ENCODE results near the gene ARL8A.
A peak's percentile ranks its signal among the peaks of the same experiment; 100 is the strongest.
"Not testable (repeated sequence)": the region's sequence is repeated elsewhere in the genome, so short reads cannot be mapped to it uniquely, and the experiment has no call there.

The ARL8A gene

DNA sequence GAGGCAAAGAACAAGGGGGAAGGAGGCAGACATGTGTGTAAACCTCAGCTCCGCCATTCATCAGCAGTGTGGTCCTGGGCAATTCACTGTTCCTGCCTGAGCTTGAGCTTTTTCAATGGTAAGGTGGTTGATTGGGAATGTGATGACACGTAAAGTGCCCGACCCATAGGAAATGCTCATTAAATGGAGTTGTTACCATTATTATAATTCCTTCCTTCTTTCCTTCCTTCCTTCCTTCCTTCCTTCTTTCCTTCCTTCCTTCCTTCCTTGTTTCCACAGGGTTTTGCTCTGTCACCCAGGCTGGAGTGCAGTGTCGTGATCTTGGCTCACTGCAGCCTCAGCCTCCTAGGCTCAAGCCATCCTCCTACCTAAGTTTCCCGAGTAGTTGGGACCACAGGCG, 17.5 kb downstream of the ARL8A start:
- Mint-ChIP-seq H3K27me3 (peaks cover 12% of the 10 kb centered on the region), H3K4me3 (no peak overlapping the region), H3K36me3 (ENCODE audit: low read depth) (no peaks in the 10 kb centered on the region), H3K27ac (no peak overlapping the region), H3K4me1 (ENCODE audit: low read depth) (no peaks in the 10 kb centered on the region), H3K9me3 (no peaks in the 10 kb centered on the region)

- Mint-ChIP-seq H3K9me3 (no peaks in the 10 kb centered on the region), H3K27me3 (peaks cover 17% of the 10 kb centered on the region), H3K4me3 (no peak overlapping the region), H3K27ac (no peak overlapping the region), H3K36me3 (ENCODE audit: low read depth) (no peaks in the 10 kb centered on the region), H3K4me1 (ENCODE audit: low read depth) (no peaks in the 10 kb centered on the region)
These were observed 18.1 kb downstream of the ARL8A start for GRCh38 chr1:202126426-202126825.

DNA sequence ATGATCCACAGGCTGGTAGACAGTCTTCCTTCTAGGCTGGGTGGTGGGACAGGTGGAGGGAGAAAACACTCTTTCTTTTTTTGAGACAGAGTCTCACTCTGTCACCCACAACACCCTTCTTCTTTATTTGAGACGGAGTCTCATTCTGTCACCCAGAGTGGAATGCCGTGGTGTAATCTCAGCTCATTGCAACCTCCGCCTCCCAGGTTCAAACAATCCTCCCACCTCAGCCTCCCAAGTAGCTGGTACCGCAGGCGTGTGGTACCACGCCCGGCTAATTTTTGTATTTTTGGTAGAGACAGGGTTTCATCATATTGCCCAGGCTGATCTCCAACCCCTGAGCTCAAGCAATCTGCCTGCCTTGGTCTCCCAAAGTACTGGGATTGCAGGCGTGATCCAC, 18.9 kb downstream of the ARL8A start:
- peaks cover 20% of the 10 kb centered on the region for H3K27me3 Mint-ChIP-seq
- H3K9me3 Mint-ChIP-seq = no peaks in the 10 kb centered on the region
- no peak overlapping the region for H3K4me3 Mint-ChIP-seq
- no peaks in the 10 kb centered on the region for H3K4me1 Mint-ChIP-seq (ENCODE audit: low read depth)
- no peak overlapping the region for H3K27ac Mint-ChIP-seq
- no peaks in the 10 kb centered on the region for H3K36me3 Mint-ChIP-seq (ENCODE audit: low read depth)

GRCh38 chr1:202124142-202124541, 20.4 kb downstream of the ARL8A start:
- Mint-ChIP-seq H3K36me3 (ENCODE audit: low read depth) (no peaks in the 10 kb centered on the region), H3K27ac (no peak overlapping the region), H3K27me3 (peaks cover 20% of the 10 kb centered on the region), H3K4me1 (ENCODE audit: low read depth) (no peaks in the 10 kb centered on the region), H3K4me3 (no peak overlapping the region), H3K9me3 (no peaks in the 10 kb centered on the region)

- Mint-ChIP-seq H3K4me3 (no peak overlapping the region), H3K9me3 (no peaks in the 10 kb centered on the region), H3K27ac (no peak overlapping the region), H3K27me3 (peaks cover 20% of the 10 kb centered on the region), H3K36me3 (ENCODE audit: low read depth) (no peaks in the 10 kb centered on the region), H3K4me1 (ENCODE audit: low read depth) (no peaks in the 10 kb centered on the region)
These were observed 21.2 kb downstream of the ARL8A start for GRCh38 chr1:202123336-202123813.

GRCh38 chr1:202122639-202123335, 21.8 kb downstream of the ARL8A start, which contains the start of gene GPR37L1:
Gene GPR37L1, plus strand, starts transcription at chr1:202122917. Its CDS starts 47 bp downstream, at chr1:202122964.
- Mint-ChIP-seq H3K27me3 (peaks cover 20% of the 10 kb centered on the region), H3K36me3 (ENCODE audit: low read depth) (no peaks in the 10 kb centered on the region), H3K27ac (no peak within 1 kb of the TSS), H3K9me3 (no peaks in the 10 kb centered on the region), H3K4me1 (ENCODE audit: low read depth) (no peaks in the 10 kb centered on the region), H3K4me3 (no peak within 1 kb of the TSS)

DNA sequence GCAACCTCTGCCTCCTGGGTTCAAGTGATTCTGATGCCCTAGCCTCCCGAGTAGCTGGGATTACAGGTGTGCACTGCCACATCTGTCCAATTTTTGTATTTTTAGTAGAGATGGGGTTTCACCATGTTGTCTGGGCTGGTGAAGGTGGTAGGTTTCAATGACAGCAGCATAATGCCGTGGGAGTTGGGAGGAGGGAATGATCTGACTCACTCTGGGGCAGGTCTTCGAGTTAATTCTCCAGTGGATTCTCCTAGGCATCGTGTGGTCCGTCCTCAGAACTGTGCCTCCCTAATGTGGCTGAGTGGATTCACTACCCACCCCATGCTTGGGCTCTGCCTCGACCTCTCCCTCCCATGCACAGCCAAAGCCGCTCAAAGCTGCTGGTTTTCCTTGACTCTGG, 23.5 kb downstream of the ARL8A start:
- H3K4me3 Mint-ChIP-seq = no peak overlapping the region
- no peaks in the 10 kb centered on the region for H3K9me3 Mint-ChIP-seq
- H3K36me3 Mint-ChIP-seq (ENCODE audit: low read depth) = no peaks in the 10 kb centered on the region
- H3K27me3 Mint-ChIP-seq = peaks cover 14% of the 10 kb centered on the region
- no peak overlapping the region for H3K27ac Mint-ChIP-seq
- no peaks in the 10 kb centered on the region for H3K4me1 Mint-ChIP-seq (ENCODE audit: low read depth)

DNA sequence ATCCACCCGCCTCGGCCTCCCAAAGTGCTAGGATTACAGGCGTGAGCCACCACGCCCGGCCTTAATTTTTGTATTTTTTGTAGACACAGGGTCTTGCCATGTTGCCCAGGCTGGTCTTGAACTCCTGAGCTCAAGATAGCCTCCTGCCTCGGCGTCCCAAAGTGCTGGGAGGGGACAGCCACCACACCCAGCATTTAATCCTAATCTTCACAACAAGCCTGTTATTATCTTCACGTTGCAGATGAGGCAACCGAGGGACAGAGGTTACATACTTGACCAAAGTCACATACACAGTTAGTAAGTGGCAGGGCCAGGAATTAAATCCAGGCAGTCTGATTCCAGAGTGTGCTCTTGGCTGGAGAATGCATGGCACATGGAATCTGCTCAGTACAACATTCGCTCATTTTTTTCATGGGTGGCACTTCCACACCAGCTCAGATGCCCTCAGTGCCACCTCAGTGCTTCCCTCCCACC, 26.6 kb downstream of the ARL8A start:
- Mint-ChIP-seq H3K4me3 (no peak overlapping the region), H3K27ac (no peak overlapping the region), H3K9me3 (no peaks in the 10 kb centered on the region), H3K36me3 (ENCODE audit: low read depth) (no peaks in the 10 kb centered on the region), H3K4me1 (ENCODE audit: low read depth) (no peaks in the 10 kb centered on the region), H3K27me3 (peaks cover 7% of the 10 kb centered on the region)

GRCh38 chr1:202116287-202116686, 28.2 kb downstream of the ARL8A start:
- no peaks in the 10 kb centered on the region for H3K4me1 Mint-ChIP-seq (ENCODE audit: low read depth)

DNA sequence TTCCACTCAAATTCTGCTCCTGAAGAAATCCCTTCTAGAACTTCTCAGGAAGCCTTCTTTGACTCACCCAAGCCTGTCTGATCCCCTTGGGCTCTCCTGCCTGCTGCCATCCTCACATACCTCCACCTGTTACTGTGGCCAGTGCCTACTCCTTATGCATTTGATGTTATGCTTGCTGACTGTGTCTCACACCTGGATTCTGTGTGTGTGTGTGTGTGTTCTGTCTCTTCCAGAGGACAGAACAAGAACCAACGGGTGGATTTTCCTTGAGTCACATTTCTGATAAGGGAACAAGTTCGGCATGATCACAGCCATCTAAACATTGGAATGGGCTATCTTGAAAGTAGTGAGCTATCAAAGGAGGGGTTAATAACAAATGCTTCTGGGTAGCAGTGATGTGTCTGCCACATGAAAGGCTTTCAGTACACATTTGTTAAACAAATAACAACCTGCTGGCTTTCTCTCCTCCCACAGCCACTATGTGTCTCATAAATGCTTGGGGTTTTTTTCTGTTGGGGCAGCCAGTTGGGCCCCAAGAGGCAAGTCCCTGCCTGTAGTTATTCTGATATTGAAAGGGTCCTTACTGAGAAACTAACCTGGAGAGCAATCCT, 30.7 kb downstream of the ARL8A start:
- Mint-ChIP-seq H3K4me3 (no peak overlapping the region), H3K27me3 (no peaks in the 10 kb centered on the region), H3K4me1 (ENCODE audit: low read depth) (no peaks in the 10 kb centered on the region), H3K9me3 (no peaks in the 10 kb centered on the region), H3K27ac (peak overlapping the region; percentile 3), H3K36me3 (ENCODE audit: low read depth) (no peaks in the 10 kb centered on the region)

More at GRCh38 chr1:202116287-202116686, 28.2 kb downstream of the ARL8A start:
- H3K27ac Mint-ChIP-seq = no peak overlapping the region
- H3K27me3 Mint-ChIP-seq = peaks cover 1% of the 10 kb centered on the region
- no peak overlapping the region for H3K4me3 Mint-ChIP-seq
- H3K9me3 Mint-ChIP-seq = no peaks in the 10 kb centered on the region
- no peaks in the 10 kb centered on the region for H3K36me3 Mint-ChIP-seq (ENCODE audit: low read depth)

DNA sequence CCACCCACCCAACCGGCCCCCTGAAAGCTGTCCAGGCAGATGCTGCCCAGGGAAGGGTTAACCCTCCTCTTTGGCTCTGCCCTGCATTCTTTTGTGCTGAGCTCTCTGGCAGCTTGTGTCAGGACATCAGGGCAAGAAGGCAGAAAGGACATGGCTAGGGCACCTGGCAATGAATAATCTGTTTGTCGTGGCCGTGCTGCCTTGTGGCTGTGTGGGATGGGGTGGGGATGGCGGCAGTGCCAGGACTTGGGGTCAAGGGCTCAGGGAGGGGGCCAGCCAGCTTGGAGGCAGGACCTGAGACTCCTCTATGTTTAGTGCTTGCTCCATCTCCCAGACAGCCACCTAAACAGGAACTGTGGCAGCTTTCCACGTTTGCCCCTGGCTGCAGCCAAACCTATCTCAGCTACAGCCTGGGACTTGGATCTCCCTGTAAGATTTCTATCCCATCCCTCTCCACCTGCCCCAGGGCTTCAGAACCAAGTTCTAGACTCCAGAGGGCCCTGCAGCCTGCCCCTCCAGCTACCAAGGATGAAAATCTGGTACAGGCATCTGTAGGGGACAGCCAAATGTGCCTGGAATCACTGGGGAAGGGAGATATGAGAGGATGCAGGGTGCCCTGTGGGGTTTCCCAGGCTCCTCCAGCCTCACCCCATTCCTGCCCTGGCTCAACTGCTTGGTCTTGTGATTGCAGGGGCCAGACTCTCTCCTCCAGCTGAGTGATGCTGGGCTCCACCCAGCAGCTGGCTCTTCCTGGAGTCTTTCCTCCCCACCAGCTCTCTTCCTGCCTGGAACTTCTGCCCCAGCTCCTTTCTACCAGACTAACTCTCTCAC, 31.5 kb downstream of the ARL8A start:
- Mint-ChIP-seq H3K9me3 (no peaks in the 10 kb centered on the region), H3K27ac (no peak overlapping the region), H3K4me1 (ENCODE audit: low read depth) (no peaks in the 10 kb centered on the region), H3K36me3 (ENCODE audit: low read depth) (no peaks in the 10 kb centered on the region), H3K27me3 (no peaks in the 10 kb centered on the region), H3K4me3 (no peak overlapping the region)

- not testable (repeated sequence) for H3K27me3 Mint-ChIP-seq; H3K4me1 Mint-ChIP-seq (ENCODE audit: low read depth); H3K36me3 Mint-ChIP-seq (ENCODE audit: low read depth); H3K27ac Mint-ChIP-seq; H3K4me3 Mint-ChIP-seq; H3K9me3 Mint-ChIP-seq
These were observed 32.9 kb downstream of the ARL8A start for GRCh38 chr1:202111589-202111988.

- Mint-ChIP-seq H3K9me3 (no peaks in the 10 kb centered on the region), H3K36me3 (ENCODE audit: low read depth) (no peaks in the 10 kb centered on the region), H3K4me3 (no peak overlapping the region), H3K27ac (no peak overlapping the region), H3K27me3 (no peaks in the 10 kb centered on the region), H3K4me1 (ENCODE audit: low read depth) (no peaks in the 10 kb centered on the region)
These were observed 33.6 kb downstream of the ARL8A start for GRCh38 chr1:202110977-202111376.

DNA sequence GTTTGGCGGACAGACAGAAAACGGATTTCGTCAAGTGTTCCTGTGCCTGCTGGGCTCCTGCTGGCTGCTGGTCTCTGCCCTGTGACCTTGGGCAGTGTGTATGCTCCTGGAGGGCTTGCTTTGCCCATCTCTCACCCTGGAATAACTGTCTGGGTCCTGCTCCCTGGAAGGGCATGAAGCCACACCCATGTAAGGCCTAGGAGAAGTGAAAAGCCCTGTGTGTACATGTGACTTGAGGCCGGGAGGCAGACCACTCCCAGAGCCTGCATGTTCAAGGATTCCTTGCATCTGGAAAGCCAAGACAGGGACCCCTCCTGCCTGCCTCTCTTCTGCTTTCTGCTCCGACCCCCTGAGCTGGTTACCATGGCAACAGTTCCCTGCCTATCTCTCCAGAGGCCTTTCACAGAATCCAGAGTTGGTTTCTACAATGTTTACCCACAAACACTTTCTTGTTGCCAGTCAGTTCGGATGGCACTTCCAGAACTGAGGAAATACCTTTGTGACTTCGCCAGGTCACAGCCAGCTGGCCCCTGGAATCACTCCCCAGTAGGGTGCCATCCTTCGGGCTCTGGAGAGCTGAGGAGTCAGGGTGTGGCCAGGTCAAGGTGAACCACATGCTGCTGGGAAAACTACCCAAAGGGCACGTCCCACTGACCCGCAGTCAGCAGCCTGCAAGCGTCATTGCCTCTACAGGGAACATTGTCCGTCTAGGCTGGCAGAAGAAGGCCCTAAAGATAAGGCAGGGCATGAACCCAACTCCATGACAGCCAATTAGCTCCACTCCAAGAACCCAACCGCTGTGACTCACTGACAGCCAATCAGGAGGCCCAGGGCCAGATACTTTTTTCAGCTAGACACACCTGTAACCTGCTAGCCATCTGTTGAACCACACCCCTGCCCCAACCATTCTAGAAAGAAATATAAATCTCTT, 36.5 kb downstream of the ARL8A start:
- H3K27ac Mint-ChIP-seq = no peak overlapping the region
- no peaks in the 10 kb centered on the region for H3K36me3 Mint-ChIP-seq (ENCODE audit: low read depth)
- H3K9me3 Mint-ChIP-seq = no peaks in the 10 kb centered on the region
- no peaks in the 10 kb centered on the region for H3K27me3 Mint-ChIP-seq
- no peak overlapping the region for H3K4me3 Mint-ChIP-seq
- H3K4me1 Mint-ChIP-seq (ENCODE audit: low read depth) = no peaks in the 10 kb centered on the region
